Ascending aorta (tissue), 2 donors: ENCODE measurements around the gene MAB21L4. TPM values are rescaled to one million over a fixed set of nuclear protein-coding genes. Genes with fewer than 3 reads are reported as not detected.

Experiments used
- DNase-seq, 2 donors: peaks; one replicate each; pipeline ENCODE4 v3.0.0-alpha.2; 2019; ENCODE audit warnings: low spot score in 2 of 2
- H3K27ac ChIP-seq, 2 donors: fragments of 200-600 bp; sonication (generic); one replicate each; pipeline ENCODE4 v1.5.1; 2016 to 2017; ENCODE audit warnings: mild to moderate bottlenecking in 1 of 2
- H3K27me3 ChIP-seq: fragments of 200-600 bp; sonication (generic); one replicate; pipeline ENCODE4 v1.5.1; 2017
- H3K36me3 ChIP-seq, 2 donors: fragments of 200-600 bp; sonication (generic); one replicate each; pipeline ENCODE4 v1.5.1; 2016
- H3K4me1 ChIP-seq, 2 donors: fragments of 200-600 bp; sonication (generic); one replicate each; pipeline ENCODE4 v1.5.1; 2016 to 2017; ENCODE audit warnings: mild to moderate bottlenecking in 1 of 2
- H3K4me3 ChIP-seq, 2 donors: fragments of 200-600 bp; sonication (generic); one replicate each; pipeline ENCODE4 v1.5.1; 2016 to 2017; ENCODE audit warnings: mild to moderate bottlenecking in 1 of 2
- H3K9me3 ChIP-seq, 2 donors: fragments of 200-600 bp; sonication (generic); one replicate each; pipeline ENCODE4 v1.5.1; 2016
- CTCF ChIP-seq, 3 experiments: fragments of 200-600 bp in 2 of 3; fragments of 450-650 bp in 1 of 3; sonication (generic) in 2 of 3; IDR thresholded peaks; one replicate each; pipeline ENCODE4 v1.5.1; 2016 to 2019; ENCODE audit warnings: antibody characterized with exemption in 3 of 3, mild to moderate bottlenecking in 1 of 3, moderate library complexity in 1 of 3
- intact Hi-C: fragments of 100-400 bp; cut with DNase I; formaldehyde crosslinking; loops from one replicate; pipeline ENCODE4 v1.15.1; 2023
- total RNA-seq: library from RNA; depleted of rRNA; stranded (reverse); fragments of >200 nt; gene quantifications from one replicate; pipeline ENCODE4 v1.1.0, GENCODE V29; 2016

The MAB21L4 gene
- total RNA-seq, 1 donor from 2014 or later: not detected

DNA sequence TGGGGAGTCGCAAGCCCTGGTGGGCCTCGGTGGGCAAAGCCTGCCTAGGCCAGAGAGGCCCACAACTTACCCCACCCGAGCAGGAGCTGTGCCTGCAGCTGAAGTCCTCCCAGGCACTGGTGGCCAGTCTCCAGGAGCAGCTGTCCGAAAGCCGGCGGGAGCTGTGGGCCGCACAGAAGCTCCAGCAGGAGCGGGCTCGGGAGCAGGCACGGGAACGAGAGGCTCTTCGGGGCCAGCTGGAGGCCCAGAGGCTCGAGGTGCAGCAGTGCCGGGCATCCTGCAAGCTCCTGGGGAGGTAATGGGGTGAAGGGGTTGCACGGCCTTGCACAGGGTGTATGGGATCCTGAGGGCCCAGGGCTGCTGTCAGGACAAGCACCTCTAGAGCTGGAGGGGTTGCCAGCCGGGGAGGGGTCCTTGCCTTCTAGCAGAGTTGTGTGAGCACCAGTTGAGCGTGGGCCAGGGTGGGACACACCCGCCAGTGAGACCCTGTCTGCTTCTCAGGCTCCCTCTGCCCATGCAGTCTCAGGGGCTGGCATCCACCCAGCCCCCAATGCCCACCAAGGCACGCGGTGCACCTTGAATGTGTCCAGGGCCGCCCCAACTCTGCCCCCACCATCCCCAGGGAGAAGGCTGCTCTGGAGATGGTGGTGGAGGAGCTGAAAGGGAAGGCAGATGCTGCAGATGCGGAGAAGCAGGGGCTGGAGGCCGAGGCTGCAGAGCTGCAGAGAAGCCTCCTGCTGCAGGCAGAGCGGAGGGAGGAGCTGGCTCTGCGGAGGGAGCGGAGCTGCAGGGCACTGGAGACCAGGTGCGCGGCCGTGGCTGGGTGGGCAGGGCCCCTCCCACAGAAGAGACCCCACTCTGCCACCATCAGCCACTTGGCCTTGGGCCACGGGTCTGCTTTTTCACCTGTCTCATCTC lies 37.4 kb upstream of the MAB21L4 start:
- Histone ChIP-seq H3K4me1 (no peaks in the 10 kb centered on the region), H3K27ac (no peak overlapping the region), H3K4me3 (no peak overlapping the region), H3K9me3 (peaks cover 0 to 17% of the 10 kb centered on the region in 2 donors), H3K36me3 (no peaks in the 10 kb centered on the region), H3K27me3 (no peaks in the 10 kb centered on the region)
- peak in 1 of 2 donors; percentile 60 for DNase-seq
- intact Hi-C loops: no loop called here
- TF ChIP-seq CTCF (IDR thresholded peaks at IDR 0.05): no peak

DNA sequence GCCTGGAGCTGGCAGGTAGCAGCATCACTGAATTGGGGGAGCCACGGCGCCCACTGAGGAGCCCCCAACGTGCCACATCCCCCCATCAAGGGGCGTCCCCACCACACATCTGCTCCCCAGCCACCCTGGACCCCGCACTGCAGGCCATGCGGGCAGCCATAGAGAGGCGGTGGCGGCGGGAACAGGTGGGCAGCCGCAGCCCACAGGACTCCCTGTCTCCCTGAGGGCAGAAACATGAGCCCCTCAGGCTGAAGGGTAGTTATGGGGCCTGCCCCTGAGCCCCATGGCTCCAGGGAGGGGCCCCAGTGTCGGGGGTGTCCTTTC lies 36.7 kb upstream of the MAB21L4 start:
- DNase-seq: peak in 1 of 2 donors; percentile 56
- no peak overlapping the region for H3K27ac ChIP-seq
- TF ChIP-seq CTCF (IDR thresholded peaks at IDR 0.05): no peak
- H3K4me1 ChIP-seq: no peaks in the 10 kb centered on the region
- no peaks in the 10 kb centered on the region for H3K36me3 ChIP-seq
- H3K9me3 ChIP-seq: peaks cover 0 to 18% of the 10 kb centered on the region in 2 donors
- no peak overlapping the region for H3K4me3 ChIP-seq
- intact Hi-C loops: no loop called here
- H3K27me3 ChIP-seq: no peaks in the 10 kb centered on the region

DNA sequence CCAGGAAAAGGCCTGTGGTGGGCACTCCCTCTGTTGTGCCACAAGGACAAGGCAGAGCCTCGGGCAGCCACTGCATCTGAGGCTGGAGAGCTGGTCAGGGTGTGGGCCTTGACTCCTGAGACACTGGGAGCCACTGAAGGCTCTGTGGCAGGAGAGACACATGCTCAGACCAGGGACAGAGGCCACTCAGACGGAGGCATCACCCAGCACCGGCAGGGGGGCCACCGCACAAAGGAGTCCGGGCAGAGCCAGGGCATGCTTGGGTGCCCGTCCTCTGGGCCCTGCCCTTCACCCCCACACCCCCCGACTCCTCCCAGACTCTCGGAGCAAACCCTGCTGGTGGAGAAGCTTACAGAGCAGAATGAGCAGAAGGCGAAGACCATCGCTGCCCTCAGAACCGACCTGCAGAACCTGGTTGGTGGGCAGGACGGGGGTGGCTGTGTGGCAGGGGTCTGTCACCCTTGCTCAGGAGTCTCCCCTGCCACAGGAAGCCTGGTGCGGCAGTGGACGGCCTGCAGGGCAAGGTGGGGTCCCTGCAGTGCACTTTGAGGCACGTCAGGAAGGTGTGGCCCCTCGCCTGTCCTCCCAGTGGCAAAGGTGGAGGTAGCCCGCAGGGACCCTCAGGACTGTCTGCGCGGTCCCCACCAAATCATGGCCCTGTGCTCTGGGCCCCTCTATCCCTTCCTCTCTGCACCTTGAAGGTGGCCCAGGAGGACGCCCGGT lies 36.2 kb upstream of the MAB21L4 start:
- no peaks in the 10 kb centered on the region for H3K27me3 ChIP-seq
- no peak overlapping the region for H3K27ac ChIP-seq
- H3K36me3 ChIP-seq: no peaks in the 10 kb centered on the region
- H3K4me3 ChIP-seq: no peak overlapping the region
- intact Hi-C loops: no loop called here
- H3K9me3 ChIP-seq: peaks cover 0 to 18% of the 10 kb centered on the region in 2 donors
- H3K4me1 ChIP-seq: no peaks in the 10 kb centered on the region
- DNase-seq: no peak
- TF ChIP-seq CTCF (IDR thresholded peaks at IDR 0.05): no peak

DNA sequence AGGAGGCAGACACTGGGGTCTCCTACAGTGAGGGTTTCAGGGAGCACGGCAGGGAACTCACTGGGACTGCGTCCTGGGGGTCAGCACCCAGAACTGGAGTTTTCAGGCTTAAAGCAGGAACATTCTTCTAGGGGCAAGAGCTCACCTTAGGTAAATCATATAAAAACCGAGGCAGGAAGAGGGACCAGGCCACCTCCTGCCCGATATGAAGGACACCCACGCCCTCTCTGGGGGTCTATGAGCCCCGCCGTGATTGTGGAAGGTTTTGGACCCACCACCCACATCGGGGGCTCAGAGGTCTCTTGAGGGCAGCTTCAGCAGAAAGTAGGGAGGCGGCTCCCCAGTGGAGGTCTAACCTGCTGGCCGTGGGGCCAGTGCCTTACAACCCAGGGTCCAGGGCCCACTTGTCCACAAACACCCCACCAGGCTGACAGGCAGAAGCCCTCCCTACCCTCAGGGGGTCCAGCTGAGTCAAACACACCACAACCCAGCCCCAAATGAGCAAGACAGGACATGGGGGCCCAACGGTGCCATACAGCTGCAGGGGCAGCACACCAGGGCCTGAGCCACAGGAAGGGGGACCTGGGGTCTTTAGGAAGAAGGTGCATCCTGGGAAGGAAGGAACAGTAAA lies 35.5 kb upstream of the MAB21L4 start:
- no peaks in the 10 kb centered on the region for H3K27me3 ChIP-seq
- no peaks in the 10 kb centered on the region for H3K36me3 ChIP-seq
- no peak overlapping the region for H3K27ac ChIP-seq
- H3K4me3 ChIP-seq: no peak overlapping the region
- TF ChIP-seq CTCF (IDR thresholded peaks at IDR 0.05): no peak
- H3K9me3 ChIP-seq: peaks cover 0 to 12% of the 10 kb centered on the region in 2 donors
- DNase-seq: peak in 1 of 2 donors; percentile 61
- intact Hi-C loops: no loop called here
- H3K4me1 ChIP-seq: no peaks in the 10 kb centered on the region

- H3K27me3 ChIP-seq: no peaks in the 10 kb centered on the region
- no peak overlapping the region for H3K4me3 ChIP-seq
- H3K4me1 ChIP-seq: no peaks in the 10 kb centered on the region
- intact Hi-C loops: no loop called here
- DNase-seq: no peak
- H3K9me3 ChIP-seq: peaks cover 0 to 11% of the 10 kb centered on the region in 2 donors
- H3K36me3 ChIP-seq: no peaks in the 10 kb centered on the region
- TF ChIP-seq CTCF (IDR thresholded peaks at IDR 0.05): no peak
- H3K27ac ChIP-seq: no peak overlapping the region
Measured at GRCh38 chr2:240930631-240931318, 34.8 kb upstream of the MAB21L4 start.
